ENCODE measurements around the gene IDH3A.

DNA sequence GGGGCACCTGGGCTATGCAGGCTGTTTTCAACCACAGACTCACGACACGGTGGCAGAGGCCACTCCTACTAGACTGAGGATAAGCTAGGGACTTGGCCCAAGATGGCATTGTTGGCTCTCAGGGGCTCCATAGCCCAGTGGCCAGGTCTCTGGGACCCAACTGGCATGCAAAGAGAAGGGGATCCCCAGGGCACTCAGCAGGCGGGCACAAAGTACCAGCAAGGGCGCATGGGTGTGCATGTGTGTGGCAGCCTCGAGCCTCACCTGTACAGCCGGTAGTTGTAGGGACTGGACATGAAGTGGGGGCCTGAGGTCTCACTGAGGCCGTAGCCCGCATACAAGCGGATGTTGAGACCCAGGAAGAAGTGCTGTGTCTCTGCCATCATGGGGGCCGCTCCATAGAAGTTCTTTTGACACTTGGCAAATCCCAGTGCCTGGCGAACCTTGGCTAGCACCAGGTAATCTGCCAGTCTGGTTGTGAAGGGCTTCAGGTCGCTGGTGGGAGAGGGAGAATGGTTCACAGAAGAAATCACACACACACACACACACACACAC lies 30.2 kb downstream of the IDH3A start:
- TF ChIP-seq, protein P1, sequence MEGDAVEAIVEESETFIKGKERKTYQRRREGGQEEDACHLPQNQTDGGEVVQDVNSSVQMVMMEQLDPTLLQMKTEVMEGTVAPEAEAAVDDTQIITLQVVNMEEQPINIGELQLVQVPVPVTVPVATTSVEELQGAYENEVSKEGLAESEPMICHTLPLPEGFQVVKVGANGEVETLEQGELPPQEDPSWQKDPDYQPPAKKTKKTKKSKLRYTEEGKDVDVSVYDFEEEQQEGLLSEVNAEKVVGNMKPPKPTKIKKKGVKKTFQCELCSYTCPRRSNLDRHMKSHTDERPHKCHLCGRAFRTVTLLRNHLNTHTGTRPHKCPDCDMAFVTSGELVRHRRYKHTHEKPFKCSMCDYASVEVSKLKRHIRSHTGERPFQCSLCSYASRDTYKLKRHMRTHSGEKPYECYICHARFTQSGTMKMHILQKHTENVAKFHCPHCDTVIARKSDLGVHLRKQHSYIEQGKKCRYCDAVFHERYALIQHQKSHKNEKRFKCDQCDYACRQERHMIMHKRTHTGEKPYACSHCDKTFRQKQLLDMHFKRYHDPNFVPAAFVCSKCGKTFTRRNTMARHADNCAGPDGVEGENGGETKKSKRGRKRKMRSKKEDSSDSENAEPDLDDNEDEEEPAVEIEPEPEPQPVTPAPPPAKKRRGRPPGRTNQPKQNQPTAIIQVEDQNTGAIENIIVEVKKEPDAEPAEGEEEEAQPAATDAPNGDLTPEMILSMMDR (conservative IDR thresholded peaks at IDR 0.05; ENCODE audit: low read length) = no peak
- no peak for TF ChIP-seq EZH2phosphoT487 (IDR thresholded peaks at IDR 0.05; ENCODE audit: borderline replicate concordance)

All from Loucy (cell line).